ENCODE data around the gene GALNT10. TPM values are rescaled to one million over a fixed set of nuclear protein-coding genes. Genes with fewer than 3 reads are reported as not detected.
"Not testable (repeated sequence)": the region's sequence is repeated elsewhere in the genome, so short reads cannot be mapped to it uniquely, and the experiment has no call there.

Gene GALNT10
- total and polyA plus RNA-seq, 3 donors from 2014 or later = 15.7 to 19.3 (median 17.2) TPM

DNA sequence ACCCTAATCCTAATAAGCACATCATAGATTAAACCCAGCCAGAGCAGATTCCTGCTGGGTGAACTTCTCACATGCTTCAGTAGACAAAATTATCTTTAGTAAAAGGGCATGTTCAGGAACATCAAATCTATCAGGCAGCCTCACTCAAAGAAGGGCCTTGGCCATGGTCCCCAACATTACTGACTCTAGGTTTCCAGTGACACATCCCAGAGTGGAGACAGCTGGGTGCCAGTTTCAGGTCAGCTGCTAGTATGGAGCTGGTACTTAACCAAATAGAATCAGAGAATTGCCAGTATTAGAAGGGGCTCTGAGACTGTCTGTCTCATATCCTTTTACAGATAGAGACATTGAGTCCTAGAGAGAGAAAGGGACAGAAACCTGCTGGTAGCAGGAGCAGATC is 44.1 kb upstream of the GALNT10 start:
- no peak for DNase-seq
- H3K9me3 ChIP-seq = no peaks in the 10 kb centered on the region
- no peak overlapping the region for H3K4me3 ChIP-seq
- no peak overlapping the region for H3K27ac ChIP-seq
- intact Hi-C loops (cut with DNase I; ENCODE audit: low total_unique reads) = no loop called here
- H3K4me1 ChIP-seq = peaks cover 6% of the 10 kb centered on the region
- H3K27me3 ChIP-seq = no peaks in the 10 kb centered on the region
- TF ChIP-seq, protein P1, sequence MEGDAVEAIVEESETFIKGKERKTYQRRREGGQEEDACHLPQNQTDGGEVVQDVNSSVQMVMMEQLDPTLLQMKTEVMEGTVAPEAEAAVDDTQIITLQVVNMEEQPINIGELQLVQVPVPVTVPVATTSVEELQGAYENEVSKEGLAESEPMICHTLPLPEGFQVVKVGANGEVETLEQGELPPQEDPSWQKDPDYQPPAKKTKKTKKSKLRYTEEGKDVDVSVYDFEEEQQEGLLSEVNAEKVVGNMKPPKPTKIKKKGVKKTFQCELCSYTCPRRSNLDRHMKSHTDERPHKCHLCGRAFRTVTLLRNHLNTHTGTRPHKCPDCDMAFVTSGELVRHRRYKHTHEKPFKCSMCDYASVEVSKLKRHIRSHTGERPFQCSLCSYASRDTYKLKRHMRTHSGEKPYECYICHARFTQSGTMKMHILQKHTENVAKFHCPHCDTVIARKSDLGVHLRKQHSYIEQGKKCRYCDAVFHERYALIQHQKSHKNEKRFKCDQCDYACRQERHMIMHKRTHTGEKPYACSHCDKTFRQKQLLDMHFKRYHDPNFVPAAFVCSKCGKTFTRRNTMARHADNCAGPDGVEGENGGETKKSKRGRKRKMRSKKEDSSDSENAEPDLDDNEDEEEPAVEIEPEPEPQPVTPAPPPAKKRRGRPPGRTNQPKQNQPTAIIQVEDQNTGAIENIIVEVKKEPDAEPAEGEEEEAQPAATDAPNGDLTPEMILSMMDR (IDR thresholded peaks at IDR 0.05) = no peak
- TF ChIP-seq POLR2A (IDR thresholded peaks at IDR 0.05) = no peak
- H3K36me3 ChIP-seq (ENCODE audit: low read depth, missing control alignments) = no peaks in the 10 kb centered on the region

GRCh38 chr5:154147666-154148065 is 42.9 kb upstream of the GALNT10 start:
- Histone ChIP-seq H3K9me3 (no peaks in the 10 kb centered on the region), H3K36me3 (ENCODE audit: low read depth, missing control alignments) (no peaks in the 10 kb centered on the region), H3K4me1 (no peaks in the 10 kb centered on the region), H3K27ac (no peak overlapping the region), H3K4me3 (no peak overlapping the region), H3K27me3 (no peaks in the 10 kb centered on the region)
- WGBS, 2 donors = 87 to 93% methylated on average over 2 of the region's 2 CpGs
- intact Hi-C loops (cut with DNase I; ENCODE audit: low total_unique reads) = no loop called here
- TF ChIP-seq POLR2A (IDR thresholded peaks at IDR 0.05) = no peak
- TF ChIP-seq, protein P1 (IDR thresholded peaks at IDR 0.05) = no peak
- DNase-seq = no peak

DNA sequence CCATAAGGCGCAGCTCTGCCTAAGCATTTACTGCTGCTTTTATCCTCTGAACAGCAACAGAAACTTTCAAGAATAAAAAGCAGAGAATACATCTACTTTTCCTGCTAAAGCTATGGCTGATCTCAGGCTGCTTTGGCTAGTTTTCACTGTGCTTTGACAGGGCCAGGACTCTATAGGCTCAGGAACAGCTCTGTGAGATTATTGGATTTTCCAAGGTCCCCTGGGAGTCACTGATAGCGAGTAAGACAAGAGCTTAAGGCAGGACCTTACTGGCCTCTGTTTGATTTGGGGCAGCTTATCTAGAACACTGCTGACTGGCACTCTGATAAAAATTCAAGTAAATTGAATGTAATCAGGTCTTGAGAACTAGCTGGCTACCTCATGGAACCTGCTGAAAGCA is 40.1 kb upstream of the GALNT10 start:
- H3K4me3 ChIP-seq; H3K9me3 ChIP-seq; H3K27ac ChIP-seq; H3K4me1 ChIP-seq; H3K36me3 ChIP-seq (ENCODE audit: low read depth, missing control alignments); H3K27me3 ChIP-seq; DNase-seq; intact Hi-C loops (cut with DNase I; ENCODE audit: low total_unique reads): not testable (repeated sequence)
- WGBS, 2 donors = 43 to 83% methylated on average over 2 of the region's 2 CpGs

- H3K4me1 ChIP-seq = peaks cover 4% of the 10 kb centered on the region
- no peaks in the 10 kb centered on the region for H3K27me3 ChIP-seq
- intact Hi-C loops (cut with DNase I; ENCODE audit: low total_unique reads) = no loop called here
- H3K4me3 ChIP-seq = no peak overlapping the region
- 51 to 54% methylated on average over 6 of the region's 6 CpGs for WGBS, 2 donors
- TF ChIP-seq, protein P1 (IDR thresholded peaks at IDR 0.05) = peak in 1 of 3 experiments; percentile 62
- TF ChIP-seq POLR2A (IDR thresholded peaks at IDR 0.05) = no peak
- DNase-seq = no peak
- H3K36me3 ChIP-seq (ENCODE audit: low read depth, missing control alignments) = no peaks in the 10 kb centered on the region
- no peak overlapping the region for H3K27ac ChIP-seq
- no peaks in the 10 kb centered on the region for H3K9me3 ChIP-seq
Observed at GRCh38 chr5:154157483-154158378, 32.8 kb upstream of the GALNT10 start.

DNA sequence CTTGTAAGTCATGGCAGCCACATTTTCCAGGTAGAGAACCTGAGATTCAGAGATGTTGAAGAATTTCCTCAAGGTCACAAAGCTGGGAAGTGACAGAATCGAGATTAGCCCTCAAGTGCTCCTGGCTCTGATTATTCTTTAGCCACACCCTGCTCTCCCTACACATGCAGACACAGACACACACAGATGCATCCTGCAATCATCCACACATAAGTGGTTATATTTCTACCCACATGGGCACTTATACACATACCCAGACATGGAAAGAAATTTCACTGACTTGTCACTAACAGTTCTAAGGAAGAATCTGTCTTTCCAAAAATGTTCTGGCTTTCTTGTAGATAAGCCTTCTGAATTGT is 32.2 kb upstream of the GALNT10 start:
- Histone ChIP-seq H3K27ac (no peak overlapping the region), H3K9me3 (no peaks in the 10 kb centered on the region), H3K27me3 (no peaks in the 10 kb centered on the region), H3K36me3 (ENCODE audit: low read depth, missing control alignments) (no peaks in the 10 kb centered on the region), H3K4me3 (no peak overlapping the region), H3K4me1 (peaks cover 4% of the 10 kb centered on the region)
- TF ChIP-seq, protein P1 (IDR thresholded peaks at IDR 0.05) = no peak
- TF ChIP-seq POLR2A (IDR thresholded peaks at IDR 0.05) = no peak
- intact Hi-C loops (cut with DNase I; ENCODE audit: low total_unique reads) = no loop called here
- DNase-seq = no peak
- WGBS, 2 donors = 41 to 53% methylated on average over 1 of the region's 1 CpG
